ENCODE data around the gene NRG3.

GRCh38 chr10:82394122-82394521 is 519.1 kb downstream of the NRG3 start:
- TF ChIP-seq JUND (IDR thresholded peaks at IDR 0.05) (no peak), POLR2A (IDR thresholded peaks at IDR 0.05; ENCODE audit: borderline replicate concordance, extremely low read depth, insufficient read depth, insufficient read length) (no peak), CTCF (IDR thresholded peaks at IDR 0.05 in 2 of 3, conservative IDR thresholded peaks at IDR 0.05 in 1 of 3; ENCODE audit: borderline replicate concordance in 1 of 3, insufficient read depth in 1 of 3, low read depth in 2 of 3, low read length in 2 of 3) (no peak), SIN3A (IDR thresholded peaks at IDR 0.05; ENCODE audit: low read depth) (no peak), CEBPB (IDR thresholded peaks at IDR 0.05; ENCODE audit: low read depth) (no peak), ZNF274 (IDR thresholded peaks at IDR 0.05; ENCODE audit: low read depth, low read length) (no peak), TCF7L2 (IDR thresholded peaks at IDR 0.05; ENCODE audit: borderline replicate concordance, extremely low read depth, insufficient read depth, insufficient read length) (no peak), EZH2 (IDR thresholded peaks at IDR 0.05) (no peak), POLR2AphosphoS5 (IDR thresholded peaks at IDR 0.05; ENCODE audit: low read depth, low read length) (no peak)
